ENCODE measurements around the gene DMWD. TPM values are rescaled to one million over a fixed set of nuclear protein-coding genes. Genes with fewer than 3 reads are reported as not detected.
A peak's percentile ranks its signal among the peaks of the same experiment; 100 is the strongest.

DMWD gene
- total RNA-seq, 2 experiments from 2014 or later: 28.6 to 31.5 TPM

DNA sequence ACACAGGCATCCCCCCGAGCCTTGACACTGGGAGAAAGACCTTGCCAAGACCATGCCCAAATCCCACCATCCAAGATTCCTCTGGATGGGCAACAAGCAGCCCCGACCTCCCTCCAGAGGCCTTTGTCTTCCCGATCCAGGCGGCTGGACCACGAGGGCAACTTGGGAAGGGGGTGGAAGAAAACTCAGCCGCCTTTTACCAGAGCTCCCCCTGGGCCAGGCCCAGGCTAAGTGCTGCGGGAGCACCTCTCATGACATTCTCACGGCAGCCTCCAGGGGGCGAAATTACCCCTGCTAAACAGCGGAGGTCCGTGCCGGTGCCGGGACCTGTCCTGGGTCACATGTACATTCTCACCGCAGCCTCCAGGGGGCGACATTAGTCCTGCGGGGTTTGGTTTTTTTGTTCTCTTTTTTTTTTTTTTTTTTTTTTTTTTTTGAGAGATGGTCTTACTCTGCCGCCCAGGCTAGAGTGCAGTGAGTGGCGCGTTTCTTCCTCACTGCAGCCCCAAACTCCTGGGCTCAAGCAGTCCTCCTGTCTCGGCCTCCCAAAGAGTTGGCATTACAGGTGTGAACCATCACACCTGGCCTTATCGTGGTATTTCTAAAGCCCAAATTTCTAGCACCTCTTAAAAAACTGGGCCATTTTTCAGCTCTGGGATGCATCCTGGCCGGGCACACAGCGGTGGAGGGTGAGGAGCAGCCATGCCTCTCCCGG, 24.5 kb upstream of the DMWD start:
- Histone ChIP-seq H3K27me3 (ENCODE audit: control insufficient read depth in 1 of 2, insufficient read depth in 2 of 2, low read length in 2 of 2) (peaks cover 7 to 13% of the 10 kb centered on the region in 2 experiments), H3K4me3 (ENCODE audit: low read length) (no peak overlapping the region), H3K36me3 (ENCODE audit: insufficient read depth, low read length) (peaks cover 17% of the 10 kb centered on the region), H3K4me1 (ENCODE audit: insufficient read depth, low read length) (peaks cover 25% of the 10 kb centered on the region), H3K27ac (ENCODE audit: low read depth in 1 of 2, low read length in 2 of 2) (no peak overlapping the region), H3K9me3 (ENCODE audit: control insufficient read depth in 1 of 2, insufficient read depth in 1 of 2, low read length in 2 of 2) (no peaks in the 10 kb centered on the region)
- DNase-seq (peak; percentile 92 to 98 (median 96)), ATAC-seq (ENCODE audit: poor library complexity) (peak; percentile 100)
- CTCF ChIA-PET: interaction anchor here (0.6 to 2.6 kb wide), 31 partner anchors 9 to 1174 kb away, joined by 3 to 27 read pairs (median 4); partner anchors contain the start of genes CCDC61, DMWD, FOXA3 and IRF2BP1
- peaks cover 6% of the 10 kb centered on the region for H3K4me1 Mint-ChIP-seq (ENCODE audit: low read depth)
- POLR2A ChIA-PET: interaction anchor here (0.6 to 1.4 kb wide), 3 partner anchors 21 to 86 kb away, joined by 3 to 8 read pairs (median 5); partner anchors contain the start of genes MYPOP and SYMPK
- H3K27ac Mint-ChIP-seq: no peak overlapping the region
- TF ChIP-seq, protein P1, sequence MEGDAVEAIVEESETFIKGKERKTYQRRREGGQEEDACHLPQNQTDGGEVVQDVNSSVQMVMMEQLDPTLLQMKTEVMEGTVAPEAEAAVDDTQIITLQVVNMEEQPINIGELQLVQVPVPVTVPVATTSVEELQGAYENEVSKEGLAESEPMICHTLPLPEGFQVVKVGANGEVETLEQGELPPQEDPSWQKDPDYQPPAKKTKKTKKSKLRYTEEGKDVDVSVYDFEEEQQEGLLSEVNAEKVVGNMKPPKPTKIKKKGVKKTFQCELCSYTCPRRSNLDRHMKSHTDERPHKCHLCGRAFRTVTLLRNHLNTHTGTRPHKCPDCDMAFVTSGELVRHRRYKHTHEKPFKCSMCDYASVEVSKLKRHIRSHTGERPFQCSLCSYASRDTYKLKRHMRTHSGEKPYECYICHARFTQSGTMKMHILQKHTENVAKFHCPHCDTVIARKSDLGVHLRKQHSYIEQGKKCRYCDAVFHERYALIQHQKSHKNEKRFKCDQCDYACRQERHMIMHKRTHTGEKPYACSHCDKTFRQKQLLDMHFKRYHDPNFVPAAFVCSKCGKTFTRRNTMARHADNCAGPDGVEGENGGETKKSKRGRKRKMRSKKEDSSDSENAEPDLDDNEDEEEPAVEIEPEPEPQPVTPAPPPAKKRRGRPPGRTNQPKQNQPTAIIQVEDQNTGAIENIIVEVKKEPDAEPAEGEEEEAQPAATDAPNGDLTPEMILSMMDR (IDR thresholded peaks at IDR 0.05): peak; percentile 100
- H3K27me3 Mint-ChIP-seq: peaks cover 25% of the 10 kb centered on the region
- peaks cover 12% of the 10 kb centered on the region for H3K36me3 Mint-ChIP-seq (ENCODE audit: low read depth)
- intact Hi-C loops (cut with DNase I, micrococcal nuclease): loop anchor here (1.0 to 5.0 kb wide), 5 partner anchors 45 to 200 kb away; partner anchors contain the start of genes FOXA3 (in 1 of the 2) and SYMPK (in 1 of the 2)
- no peaks in the 10 kb centered on the region for H3K9me3 Mint-ChIP-seq
- H3K4me3 Mint-ChIP-seq: no peak overlapping the region

DNA sequence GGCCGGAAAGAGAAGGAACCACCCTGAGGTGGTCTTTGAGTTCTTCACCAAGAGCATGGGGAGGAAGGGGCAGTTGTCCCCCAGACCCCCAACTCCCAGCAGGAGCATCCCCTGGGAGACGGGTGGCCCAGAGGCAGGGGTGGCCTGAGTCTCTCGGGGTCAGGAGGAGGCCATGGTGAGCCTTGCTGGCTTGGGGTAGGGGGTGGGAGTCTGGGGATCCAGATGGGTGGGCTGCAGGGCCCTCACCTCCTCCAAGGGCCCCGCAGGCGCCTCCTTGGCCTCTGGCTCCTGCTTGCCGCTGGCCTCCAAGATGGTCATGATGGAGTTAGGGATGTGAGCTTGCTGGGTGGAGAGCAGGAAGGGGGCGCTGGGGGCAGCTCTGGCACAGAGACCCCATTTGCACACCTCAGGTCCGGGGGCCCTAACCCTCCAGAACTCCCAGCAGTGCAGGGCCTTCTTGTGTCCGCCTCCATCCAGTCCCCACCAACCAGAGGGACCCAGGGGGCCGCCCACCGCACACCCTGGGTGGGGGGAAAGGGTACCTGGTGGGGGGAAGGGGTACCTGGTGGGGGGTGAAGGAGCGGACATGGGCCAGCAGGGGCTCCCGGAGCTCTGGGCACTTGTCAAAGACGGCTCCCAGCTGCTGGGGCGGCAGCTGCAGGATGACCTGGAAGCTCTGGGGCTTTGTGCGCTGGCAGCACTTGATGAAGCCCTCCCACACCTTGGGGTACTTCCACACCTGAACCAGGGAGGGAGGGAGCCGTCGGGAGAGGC, 23.8 kb upstream of the DMWD start:
- peaks cover 6% of the 10 kb centered on the region for H3K4me1 Mint-ChIP-seq (ENCODE audit: low read depth)
- H3K36me3 Mint-ChIP-seq (ENCODE audit: low read depth): peaks cover 12% of the 10 kb centered on the region
- H3K4me3 Mint-ChIP-seq: no peak overlapping the region
- ChIA-PET CTCF (interaction anchor here (0.6 to 2.6 kb wide), 31 partner anchors 9 to 1173 kb away, joined by 3 to 27 read pairs (median 4); partner anchors contain the start of genes CCDC61, DMWD, FOXA3 and IRF2BP1), POLR2A (interaction anchor here (0.6 to 1.4 kb wide), 2 partner anchors 47 to 86 kb away, joined by 5 to 8 read pairs; partner anchors contain the start of genes MYPOP and SYMPK)
- H3K27ac Mint-ChIP-seq: no peak overlapping the region
- Histone ChIP-seq H3K27ac (ENCODE audit: low read depth in 1 of 2, low read length in 2 of 2) (no peak overlapping the region), H3K9me3 (ENCODE audit: control insufficient read depth in 1 of 2, insufficient read depth in 1 of 2, low read length in 2 of 2) (no peaks in the 10 kb centered on the region), H3K4me3 (ENCODE audit: low read length) (no peak overlapping the region), H3K27me3 (ENCODE audit: control insufficient read depth in 1 of 2, insufficient read depth in 2 of 2, low read length in 2 of 2) (peaks cover 7 to 13% of the 10 kb centered on the region in 2 experiments), H3K4me1 (ENCODE audit: insufficient read depth, low read length) (peaks cover 25% of the 10 kb centered on the region), H3K36me3 (ENCODE audit: insufficient read depth, low read length) (peaks cover 15% of the 10 kb centered on the region)
- TF ChIP-seq, protein P1 (IDR thresholded peaks at IDR 0.05): no peak
- intact Hi-C loops (cut with DNase I, micrococcal nuclease): loop anchor here (1.0 to 5.0 kb wide), 5 partner anchors 46 to 201 kb away; partner anchors contain the start of genes FOXA3 (in 1 of the 2) and SYMPK (in 1 of the 2)
- peaks cover 25% of the 10 kb centered on the region for H3K27me3 Mint-ChIP-seq
- DNase-seq: peak in 1 of 14 experiments; percentile 55
- no peak for ATAC-seq (ENCODE audit: poor library complexity)
- H3K9me3 Mint-ChIP-seq: no peaks in the 10 kb centered on the region
